Right lung (tissue), 5 donors: Measurements from ENCODE around the gene WBP4. TPM values are rescaled to one million over a fixed set of nuclear protein-coding genes. Genes with fewer than 3 reads are reported as not detected.

Experiments used
- polyA plus RNA-seq, 5 donors: library from polyadenylated mRNA; unstranded; fragments of 120-200 nt; gene quantifications; one replicate each; pipeline versions ENCODE4 v1.2.1 to v1.2.3, GENCODE V29; 2013; ENCODE audit warnings: inconsistent platforms in 1 of 5, low replicate concordance in 1 of 5; ENCODE audit not compliant: insufficient read length in 5 of 5, insufficient read depth in 1 of 5

WBP4 gene
- polyA plus RNA-seq, 5 donors = 18.5 to 26.7 (median 26.0) TPM

Other genes with a start within 250 kb of the WBP4 start
- gene ELF1, start 42.2 kb upstream of the WBP4 start, polyA plus RNA-seq = 10 to 100 TPM; 42.0 to 56.0 (median 48.7) TPM
- gene KBTBD6, start 71.3 kb downstream of the WBP4 start, polyA plus RNA-seq = 10 to 100 TPM; 12.2 to 16.3 (median 14.7) TPM
- gene KBTBD7, start 133.1 kb downstream of the WBP4 start, polyA plus RNA-seq = 10 to 100 TPM; 14.5 to 20.2 (median 17.6) TPM
- 10 to 100 TPM; 16.7 to 27.5 (median 26.1) TPM for gene MTRF1, start 202.1 kb downstream of the WBP4 start, polyA plus RNA-seq
- 10 to 100 TPM; 35.9 to 64.6 (median 59.8) TPM for gene NAA16, start 249.8 kb downstream of the WBP4 start, polyA plus RNA-seq